ENCODE measurements around the gene CTNND2.

- no peak for TF ChIP-seq CTCF (IDR thresholded peaks at IDR 0.05; ENCODE audit: poor library complexity, severe bottlenecking)
- no peak for TF ChIP-seq POLR2AphosphoS5 (IDR thresholded peaks at IDR 0.05)
- TF ChIP-seq EZH2 (IDR thresholded peaks at IDR 0.05; ENCODE audit: borderline replicate concordance, insufficient read depth, low read length, poor library complexity, severe bottlenecking): no peak
- no peak for TF ChIP-seq RAD21 (conservative IDR thresholded peaks at IDR 0.05)
- TF ChIP-seq MXI1 (conservative IDR thresholded peaks at IDR 0.05; ENCODE audit: poor library complexity, severe bottlenecking): no peak
- no peak for TF ChIP-seq EP300 (conservative IDR thresholded peaks at IDR 0.05; ENCODE audit: poor library complexity, severe bottlenecking)
- no peak for TF ChIP-seq TAF1 (IDR thresholded peaks at IDR 0.05; ENCODE audit: low read depth)
- no peak for TF ChIP-seq REST (IDR thresholded peaks at IDR 0.05; ENCODE audit: borderline replicate concordance)
- TF ChIP-seq SMC3 (conservative IDR thresholded peaks at IDR 0.05; ENCODE audit: poor library complexity): no peak
These were observed 669.7 kb downstream of the CTNND2 start for GRCh38 chr5:11234501-11234911.
